ENCODE results near the gene CAV3. TPM values are rescaled to one million over a fixed set of nuclear protein-coding genes. Genes with fewer than 3 reads are reported as not detected.

CAV3 gene
- total and polyA plus RNA-seq, 9 of the 15 experiments (the other 6 are each of a cell fraction or from before 2014, with no cell fraction given), result not detected

- TF ChIP-seq RAD21 (CRISPR knock-in tag; conservative IDR thresholded peaks at IDR 0.05 in 1 of 2, IDR thresholded peaks at IDR 0.05 in 1 of 2) (peak; percentile 70 to 90), HDAC8 (tag; IDR thresholded peaks at IDR 0.05) (no peak), LARP7 (IDR thresholded peaks at IDR 0.05) (no peak), BRD4 (IDR thresholded peaks at IDR 0.05) (no peak), ASH1L (IDR thresholded peaks at IDR 0.05; ENCODE audit: borderline replicate concordance, low read depth, partially characterized antibody) (no peak), FIP1L1 (IDR thresholded peaks at IDR 0.05; ENCODE audit: low read depth, low read length, poor library complexity, severe bottlenecking) (peak; percentile 44), STAG1 (CRISPR knock-in tag; IDR thresholded peaks at IDR 0.05; ENCODE audit: borderline replicate concordance) (peak; percentile 59; the same call in 1 of the 2 replicates), SMC3 (conservative IDR thresholded peaks at IDR 0.05; ENCODE audit: insufficient read depth, low read depth, low read length) (peak; percentile 83), NCOA2 (IDR thresholded peaks at IDR 0.05; ENCODE audit: partially characterized antibody in 2 of 2) (no peak), RBFOX2 (IDR thresholded peaks at IDR 0.05; ENCODE audit: low read depth, low read length) (no peak), CTBP1 (IDR thresholded peaks at IDR 0.05; ENCODE audit: borderline replicate concordance) (peak; percentile 79; the same call in 1 of the 2 replicates), ZNF212 (CRISPR knock-in tag; IDR thresholded peaks at IDR 0.05) (no peak), NRF1 (conservative IDR thresholded peaks at IDR 0.05 in 1 of 2, IDR thresholded peaks at IDR 0.05 in 1 of 2) (peak; percentile 83 to 85), CXXC5 (CRISPR knock-in tag; IDR thresholded peaks at IDR 0.05) (peak; percentile 56), MYBL2 (IDR thresholded peaks at IDR 0.05; ENCODE audit: low read depth) (no peak), MYBL2 (CRISPR knock-in tag; IDR thresholded peaks at IDR 0.05; ENCODE audit: borderline replicate concordance) (no peak), CREB1 (IDR thresholded peaks at IDR 0.05) (peak; percentile 41), CREB1 (CRISPR knock-in tag; IDR thresholded peaks at IDR 0.05) (no peak), SREBF1 (IDR thresholded peaks at IDR 0.05; ENCODE audit: borderline replicate concordance, low read depth, low read length) (no peak), HDAC3 (IDR thresholded peaks at IDR 0.05; ENCODE audit: borderline replicate concordance, partially characterized antibody) (no peak)
- TF ChIP-seq, protein P1, sequence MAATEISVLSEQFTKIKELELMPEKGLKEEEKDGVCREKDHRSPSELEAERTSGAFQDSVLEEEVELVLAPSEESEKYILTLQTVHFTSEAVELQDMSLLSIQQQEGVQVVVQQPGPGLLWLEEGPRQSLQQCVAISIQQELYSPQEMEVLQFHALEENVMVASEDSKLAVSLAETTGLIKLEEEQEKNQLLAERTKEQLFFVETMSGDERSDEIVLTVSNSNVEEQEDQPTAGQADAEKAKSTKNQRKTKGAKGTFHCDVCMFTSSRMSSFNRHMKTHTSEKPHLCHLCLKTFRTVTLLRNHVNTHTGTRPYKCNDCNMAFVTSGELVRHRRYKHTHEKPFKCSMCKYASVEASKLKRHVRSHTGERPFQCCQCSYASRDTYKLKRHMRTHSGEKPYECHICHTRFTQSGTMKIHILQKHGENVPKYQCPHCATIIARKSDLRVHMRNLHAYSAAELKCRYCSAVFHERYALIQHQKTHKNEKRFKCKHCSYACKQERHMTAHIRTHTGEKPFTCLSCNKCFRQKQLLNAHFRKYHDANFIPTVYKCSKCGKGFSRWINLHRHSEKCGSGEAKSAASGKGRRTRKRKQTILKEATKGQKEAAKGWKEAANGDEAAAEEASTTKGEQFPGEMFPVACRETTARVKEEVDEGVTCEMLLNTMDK (IDR thresholded peaks at IDR 0.05; ENCODE audit: borderline replicate concordance, insufficient read depth, low read depth, low read length, poor library complexity, severe bottlenecking), result peak; percentile 69
- TF ChIP-seq, protein P2, sequence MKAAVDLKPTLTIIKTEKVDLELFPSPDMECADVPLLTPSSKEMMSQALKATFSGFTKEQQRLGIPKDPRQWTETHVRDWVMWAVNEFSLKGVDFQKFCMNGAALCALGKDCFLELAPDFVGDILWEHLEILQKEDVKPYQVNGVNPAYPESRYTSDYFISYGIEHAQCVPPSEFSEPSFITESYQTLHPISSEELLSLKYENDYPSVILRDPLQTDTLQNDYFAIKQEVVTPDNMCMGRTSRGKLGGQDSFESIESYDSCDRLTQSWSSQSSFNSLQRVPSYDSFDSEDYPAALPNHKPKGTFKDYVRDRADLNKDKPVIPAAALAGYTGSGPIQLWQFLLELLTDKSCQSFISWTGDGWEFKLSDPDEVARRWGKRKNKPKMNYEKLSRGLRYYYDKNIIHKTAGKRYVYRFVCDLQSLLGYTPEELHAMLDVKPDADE (conservative IDR thresholded peaks at IDR 0.05; ENCODE audit: control insufficient read depth, low read depth, low read length), result no peak
Observed at GRCh38 chr3:8769088-8769822, 35.7 kb downstream of the CAV3 start, which contains the start of gene OXTR (continued).
